A549 (cell line): ENCODE results near the gene GRAMD2B. TPM values are rescaled to one million over a fixed set of nuclear protein-coding genes. Genes with fewer than 3 reads are reported as not detected.

Experiments used
- ATAC-seq, 2 experiments: fragments of 200-7000 bp in 1 of 2; fragments of >200 bp in 1 of 2; cut with Nextera tagmentation in 1 of 2; cut with Tn5 transposase in 1 of 2; 3 replicates each; pipeline versions ENCODE4 v1.8.0 to v1.9.1; 2018 to 2020; ENCODE audit warnings: mild to moderate bottlenecking in 1 of 2, moderate library complexity in 1 of 2
- CTCF ChIA-PET: fragments of 300-600 bp; sonication (Branson Sonifier 250); formaldehyde crosslinking; extraction: SDS; loops from one replicate; lab custom pipeline; 2021; ENCODE audit warnings: antibody characterized with exemption, inconsistent platforms; lab: Yijun Ruan, JAX
- POLR2A ChIA-PET: fragments of 350-600 bp; formaldehyde crosslinking; extraction: SDS; loops from one replicate; lab custom pipeline; 2021; ENCODE audit warnings: antibody characterized with exemption, inconsistent platforms; lab: Yijun Ruan, JAX
- DNase-seq, 2 experiments: peaks; one replicate each; pipeline versions ENCODE4 v3.0.0 to v3.0.0-alpha.2; 2011 to 2016; ENCODE audit warnings: low read depth in 1 of 2, low spot score in 1 of 2
- FAIRE-seq: peaks from 2 replicates; lab custom pipeline; 2011; peaks lifted over from hg19 to GRCh38; lab: Jason Lieb, UNC
- H3K27ac ChIP-seq, 2 experiments: fragments of >200 bp; sonication (Bioruptor Twin); formaldehyde crosslinking; 3 replicates each; pipeline ENCODE4 v1.5.1; 2016 to 2017
- H3K4me1 ChIP-seq: fragments of >200 bp; sonication (Bioruptor Twin); formaldehyde crosslinking; 3 replicates; pipeline ENCODE4 v1.6.1; 2016
- H3K4me2 ChIP-seq: fragments of >200 bp; sonication (Bioruptor Twin); formaldehyde crosslinking; 3 replicates; pipeline ENCODE4 v1.6.1; 2016
- H3K4me3 ChIP-seq: fragments of >200 bp; sonication (Bioruptor Twin); formaldehyde crosslinking; 3 replicates; pipeline ENCODE4 v1.5.1; 2016
- H3K9me3 ChIP-seq: fragments of >200 bp; sonication (Bioruptor Twin); formaldehyde crosslinking; 3 replicates; pipeline ENCODE4 v1.6.1; 2016
- CBX2 ChIP-seq: fragments of 200-600 bp; sonication (generic); IDR thresholded peaks from 2 replicates; pipeline ENCODE4 v1.6.1; 2016; ENCODE audit warnings: low read depth, mild to moderate bottlenecking, borderline replicate concordance
- CHD4 ChIP-seq: fragments of 200-600 bp; sonication (generic); IDR thresholded peaks from 2 replicates; pipeline ENCODE4 v1.6.1; 2016; ENCODE audit warnings: antibody characterized with exemption, mild to moderate bottlenecking, borderline replicate concordance
- CTCF ChIP-seq: fragments of >200 bp; sonication (Bioruptor Twin); formaldehyde crosslinking; IDR thresholded peaks from 3 replicates; pipeline ENCODE4 v1.5.1; 2016
- ESRRA ChIP-seq: fragments of 150-350 bp; IDR thresholded peaks from 2 replicates; pipeline ENCODE4 v1.6.1; 2014; ENCODE audit warnings: mild to moderate bottlenecking, low read length, borderline replicate concordance
- FOSL2 ChIP-seq, 2 experiments: fragments of 450-650 bp in 1 of 2; fragments of >200 bp in 1 of 2; sonication (Bioruptor Twin) in 1 of 2; formaldehyde crosslinking; IDR thresholded peaks; 2 replicates each; pipeline versions ENCODE4 v1.5.0 to v1.6.1; 2016 to 2020; ENCODE audit warnings: mild to moderate bottlenecking in 1 of 2, moderate library complexity in 1 of 2
- HMGXB4 ChIP-seq: fragments of 250-450 bp; sonication (Bioruptor Pico); IDR thresholded peaks from 2 replicates; pipeline ENCODE4 v1.5.0; 2021; ENCODE audit warnings: mild to moderate bottlenecking, moderate library complexity, borderline replicate concordance
- HOXB13 ChIP-seq: fragments of 250-450 bp; sonication (Bioruptor Pico); IDR thresholded peaks from 2 replicates; pipeline ENCODE4 v1.5.0; 2020; ENCODE audit warnings: low read depth, mild to moderate bottlenecking, moderate library complexity
- HOXB5 ChIP-seq: fragments of 250-450 bp; sonication (Bioruptor Pico); IDR thresholded peaks from 2 replicates; pipeline ENCODE4 v1.5.0; 2020; ENCODE audit warnings: mild to moderate bottlenecking, moderate library complexity
- JUN ChIP-seq, 2 experiments: fragments of >200 bp; sonication (Bioruptor Twin); formaldehyde crosslinking; IDR thresholded peaks; 2 replicates in 1 of 2; 3 replicates in 1 of 2; pipeline ENCODE4 v1.6.1; 2016 to 2017
- MYC ChIP-seq: IDR thresholded peaks from 2 replicates; pipeline ENCODE4 v1.6.1; 2012; ENCODE audit warnings: mild to moderate bottlenecking, inconsistent platforms, low read length, improper control_type of control experiment, borderline replicate concordance
- NR3C1 ChIP-seq: fragments of >200 bp; sonication (Bioruptor Twin); formaldehyde crosslinking; IDR thresholded peaks from 3 replicates; pipeline ENCODE4 v1.6.1; 2017
- POLR2A ChIP-seq: IDR thresholded peaks from 2 replicates; pipeline ENCODE4 v1.6.1; 2012; ENCODE audit warnings: mild to moderate bottlenecking, low read length
- POLR2AphosphoS2 ChIP-seq: conservative IDR thresholded peaks from 2 replicates; pipeline ENCODE4 v1.6.1; 2012; ENCODE audit warnings: low read length, improper control_type of control experiment, inconsistent platforms
- RFX5 ChIP-seq: fragments of 450-650 bp; IDR thresholded peaks from 2 replicates; pipeline ENCODE4 v1.7.1; 2014; ENCODE audit warnings: antibody characterized with exemption, mild to moderate bottlenecking, moderate library complexity
- RNF2 ChIP-seq: fragments of 200-600 bp; sonication (generic); IDR thresholded peaks from 2 replicates; pipeline ENCODE4 v1.6.1; 2016; ENCODE audit warnings: low read depth, mild to moderate bottlenecking, antibody characterized with exemption, moderate library complexity, borderline replicate concordance
- TP53 ChIP-seq: fragments of 250-450 bp; sonication (Bioruptor Pico); IDR thresholded peaks from 2 replicates; pipeline ENCODE4 v1.5.0; 2021; ENCODE audit warnings: mild to moderate bottlenecking, moderate library complexity
- ZFP36 ChIP-seq: fragments of 450-650 bp; IDR thresholded peaks from 2 replicates; pipeline ENCODE4 v1.6.1; 2014; ENCODE audit warnings: borderline replicate concordance; ENCODE audit not compliant: partially characterized antibody
- WGBS: methylation state at CpG from one replicate; pipeline ENCODE4 v1.1.6; 2017; ENCODE audit errors: missing lambda C conversion rate; 5-methylcytosine and 5-hydroxymethylcytosine counted together
- polyA plus RNA-seq, 4 experiments: library from polyadenylated mRNA; depleted of rRNA in 3 of 4; stranded (reverse); fragments of >200 nt; fragmentation: RNase III in 1 of 4; extraction: RNeasy Plus Mini Kit Qiagen cat#74134 plus additional on column Dnase treatment in 1 of 4; gene quantifications; 2 replicates in 3 of 4; 3 replicates in 1 of 4; pipeline ENCODE4 v1.2.3, GENCODE V29; 2011 to 2017

The GRAMD2B gene
- polyA plus RNA-seq, 2 of the 4 experiments (the other 2 are of a cell fraction) = 1.0 to 1.2 TPM

- ATAC-seq = no peak
Observed at GRCh38 chr5:126385524-126386502, 37.4 kb upstream of the GRAMD2B start.

GRCh38 chr5:126389179-126389578 is 34.0 kb upstream of the GRAMD2B start:
- TF ChIP-seq POLR2A (no peak), ZFP36 (no peak), JUN (IDR thresholded peaks at IDR 0.05) (no peak), POLR2AphosphoS2 (no peak), FOSL2 (IDR thresholded peaks at IDR 0.05) (no peak), FOSL2 (CRISPR knock-in tag; IDR thresholded peaks at IDR 0.05) (no peak), HOXB13 (CRISPR knock-in tag) (no peak), RNF2 (no peak)
- WGBS = 83% methylated on average over 3 of the region's 3 CpGs
- FAIRE-seq (no peak), ATAC-seq (no peak), DNase-seq (no peak)
- Histone ChIP-seq H3K4me1 (no peaks in the 10 kb centered on the region), H3K9me3 (0 out of 3 replicates have a peak, but pooled peaks cover 2% of the 10 kb centered on the region), H3K4me2 (no peak overlapping the region), H3K27ac (no peak overlapping the region), H3K4me3 (no peak overlapping the region)
- CTCF ChIA-PET = no interaction called here
- POLR2A ChIA-PET = no interaction called here

More at GRCh38 chr5:126385524-126386502, 37.4 kb upstream of the GRAMD2B start:
- ChIA-PET CTCF (interaction anchor here (1.6 kb wide), 1 partner anchor 16 kb away, joined by 4 read pairs; no protein-coding TSS in a partner anchor), POLR2A (no interaction called here)
- Histone ChIP-seq H3K4me3 (no peak overlapping the region), H3K9me3 (peaks cover 7% of the 10 kb centered on the region; the same call in 1 of the 3 replicates), H3K4me2 (no peak overlapping the region), H3K4me1 (no peaks in the 10 kb centered on the region), H3K27ac (no peak overlapping the region)
- 48% methylated on average over 6 of the region's 6 CpGs for WGBS
- DNase-seq = no peak
- TF ChIP-seq TP53 (CRISPR knock-in tag) (no peak), CHD4 (no peak), CBX2 (no peak), HMGXB4 (CRISPR knock-in tag) (no peak), CTCF (no peak), HOXB13 (CRISPR knock-in tag) (no peak), RFX5 (no peak), ESRRA (no peak), HOXB5 (CRISPR knock-in tag) (no peak)
- TF ChIP-seq, all 56 proteins: peak for 0
- FAIRE-seq = no peak

- TF ChIP-seq NR3C1 = no peak
- no peak for TF ChIP-seq MYC
- Histone ChIP-seq H3K4me2 (no peak overlapping the region), H3K9me3 (0 out of 3 replicates have a peak, but pooled peaks cover 2% of the 10 kb centered on the region), H3K4me1 (no peaks in the 10 kb centered on the region), H3K4me3 (no peak overlapping the region), H3K27ac (no peak overlapping the region)
- no peak for FAIRE-seq
- CTCF ChIA-PET = no interaction called here
- POLR2A ChIA-PET = no interaction called here
- no peak for ATAC-seq
- no peak for DNase-seq
Observed at GRCh38 chr5:126390051-126390450, 33.2 kb upstream of the GRAMD2B start.
